IMR-90 (cell line): ENCODE data around the gene PRRC2A. TPM values are rescaled to one million over a fixed set of nuclear protein-coding genes. Genes with fewer than 3 reads are reported as not detected.

Experiments
- ATAC-seq: fragments of 200-7000 bp; cut with Tn5 transposase; 2 replicates; pipeline ENCODE4 v1.9.1; 2020; ENCODE audit warnings: low read depth, mild to moderate bottlenecking, moderate library complexity
- Bru-seq: library from RNA; stranded (reverse); fragments of 400-500 nt; gene quantifications from one replicate; lab custom pipeline; 2021; lab: Mats Ljungman, UMichigan
- BruChase-seq, 2 experiments: library from RNA; stranded (reverse); fragments of 400-500 nt; gene quantifications; one replicate each; lab custom pipeline; 2021; lab: Mats Ljungman, UMichigan
- BruUV-seq: library from RNA; stranded (reverse); fragments of 400-500 nt; replicated peaks from 2 replicates; lab custom pipeline; 2021; lab: Mats Ljungman, UMichigan
- CTCF ChIA-PET: fragments of 300-600 bp; formaldehyde crosslinking; extraction: SDS; loops from one replicate; lab custom pipeline; 2021; ENCODE audit warnings: antibody characterized with exemption; lab: Yijun Ruan, JAX
- POLR2A ChIA-PET: fragments of 300-600 bp; sonication (Branson Sonifier 250); formaldehyde crosslinking; loops from one replicate; lab custom pipeline; 2022; ENCODE audit warnings: antibody characterized with exemption; ENCODE audit not compliant: unreplicated experiment; lab: Charles Lee
- DNase-seq: peaks from one replicate; pipeline ENCODE4 v3.0.0; 2013
- H2AFZ ChIP-seq: replicated peaks from 2 replicates; pipeline ENCODE3; 2013; ENCODE audit warnings: low read length, mild to moderate bottlenecking; ENCODE audit not compliant: poor library complexity
- H2AK5ac ChIP-seq: 2 replicates; pipeline ENCODE4 v1.6.1; 2013; ENCODE audit warnings: low read depth, low read length, inconsistent platforms
- H2AK9ac ChIP-seq: replicated peaks from 2 replicates; pipeline ENCODE3; 2013; ENCODE audit warnings: mild to moderate bottlenecking, low read depth, low read length, moderate library complexity; ENCODE audit not compliant: poor library complexity
- H2BK120ac ChIP-seq: 2 replicates; pipeline ENCODE4 v1.6.1; 2013; ENCODE audit warnings: low read depth, low read length, inconsistent platforms
- H2BK15ac ChIP-seq: 3 replicates; pipeline ENCODE4 v1.6.1; 2013; ENCODE audit warnings: low read depth, low read length, inconsistent platforms
- H2BK20ac ChIP-seq: 2 replicates; pipeline ENCODE4 v1.6.1; 2013; ENCODE audit warnings: low read depth, mild to moderate bottlenecking, inconsistent platforms, low read length, moderate library complexity
- H2BK5ac ChIP-seq: 2 replicates; pipeline ENCODE4 v1.6.1; 2013; ENCODE audit warnings: mild to moderate bottlenecking, low read depth, low read length, inconsistent platforms; ENCODE audit not compliant: poor library complexity, severe bottlenecking
- H3K14ac ChIP-seq: replicated peaks from 2 replicates; pipeline ENCODE4 v1.6.1; 2013; ENCODE audit warnings: low read depth, low read length, inconsistent platforms
- H3K18ac ChIP-seq: 2 replicates; pipeline ENCODE4 v1.6.1; 2013; ENCODE audit warnings: low read depth, low read length, control low read depth
- H3K23ac ChIP-seq: 2 replicates; pipeline ENCODE4 v1.6.1; 2013; ENCODE audit warnings: low read depth, low read length, inconsistent platforms
- H3K27ac ChIP-seq: 2 replicates; pipeline ENCODE4 v1.5.1; 2013; ENCODE audit warnings: mild to moderate bottlenecking, control low read depth, low read length; ENCODE audit not compliant: insufficient read depth
- H3K27me3 ChIP-seq: 2 replicates; pipeline ENCODE4 v1.6.1; 2013; ENCODE audit warnings: low read length; ENCODE audit not compliant: control insufficient read depth, insufficient read depth
- H3K36me3 ChIP-seq: 2 replicates; pipeline ENCODE4 v1.6.1; 2013; ENCODE audit warnings: low read length, mixed read lengths; ENCODE audit not compliant: control insufficient read depth, insufficient read depth
- H3K4ac ChIP-seq: 2 replicates; pipeline ENCODE4 v1.6.1; 2013; ENCODE audit warnings: low read depth, low read length, inconsistent platforms
- H3K4me1 ChIP-seq: 2 replicates; pipeline ENCODE4 v1.6.1; 2013; ENCODE audit warnings: low read length, mixed read lengths; ENCODE audit not compliant: control insufficient read depth, insufficient read depth
- H3K4me2 ChIP-seq: 2 replicates; pipeline ENCODE4 v1.6.1; 2013; ENCODE audit warnings: low read depth, mild to moderate bottlenecking, control low read depth, low read length, moderate library complexity
- H3K4me3 ChIP-seq: 2 replicates; pipeline ENCODE4 v1.5.1; 2013; ENCODE audit warnings: low read depth, mild to moderate bottlenecking, control low read depth, low read length, moderate library complexity; ENCODE audit not compliant: insufficient read depth
- H3K56ac ChIP-seq: 2 replicates; pipeline ENCODE4 v1.6.1; 2013; ENCODE audit warnings: low read length, inconsistent platforms; ENCODE audit not compliant: insufficient read depth; ENCODE audit errors: extremely low read depth
- H3K79me1 ChIP-seq, 2 experiments: 2 replicates each; pipeline ENCODE4 v1.6.1; 2013; ENCODE audit warnings: low read length in 2 of 2, inconsistent platforms in 1 of 2, low read depth in 1 of 2
- H3K9ac ChIP-seq: 2 replicates; pipeline ENCODE4 v1.6.1; 2013; ENCODE audit warnings: low read depth, low read length, control low read depth
- H3K9me1 ChIP-seq: 2 replicates; pipeline ENCODE4 v1.6.1; 2013; ENCODE audit warnings: low read length, inconsistent platforms; ENCODE audit not compliant: insufficient read depth
- H3K9me3 ChIP-seq: 2 replicates; pipeline ENCODE4 v1.6.1; 2013; ENCODE audit warnings: low read length; ENCODE audit not compliant: control insufficient read depth, insufficient read depth
- H4K20me1 ChIP-seq: 2 replicates; pipeline ENCODE4 v1.6.1; 2013; ENCODE audit warnings: low read length, inconsistent platforms; ENCODE audit not compliant: insufficient read depth
- H4K5ac ChIP-seq: 2 replicates; pipeline ENCODE4 v1.6.1; 2013; ENCODE audit warnings: mild to moderate bottlenecking, low read depth, low read length, control low read depth
- H4K8ac ChIP-seq, 2 experiments: 2 replicates each; pipeline ENCODE4 v1.6.1; 2013; ENCODE audit warnings: low read depth in 2 of 2, low read length in 2 of 2, control low read depth in 1 of 2, inconsistent platforms in 1 of 2
- H4K91ac ChIP-seq: 2 replicates; pipeline ENCODE4 v1.6.1; 2013; ENCODE audit warnings: low read depth, low read length, inconsistent platforms; ENCODE audit not compliant: insufficient read depth
- BHLHE40 ChIP-seq: fragments of 150-350 bp; IDR thresholded peaks from 2 replicates; pipeline ENCODE4 v1.6.1; 2016; ENCODE audit warnings: mild to moderate bottlenecking, low read depth, low read length
- CEBPB ChIP-seq: IDR thresholded peaks from 2 replicates; pipeline ENCODE4 v1.6.1; 2012; ENCODE audit warnings: low read depth, low read length, improper control_type of control experiment
- CHD1 ChIP-seq: IDR thresholded peaks from 2 replicates; pipeline ENCODE4 v1.6.1; 2012; ENCODE audit warnings: low read depth, low read length, improper control_type of control experiment
- CTCF ChIP-seq: conservative IDR thresholded peaks from 2 replicates; pipeline ENCODE4 v1.5.1; 2012; ENCODE audit warnings: mild to moderate bottlenecking, low read depth, low read length, improper control_type of control experiment
- FOS ChIP-seq: fragments of 150-350 bp; IDR thresholded peaks from 2 replicates; pipeline ENCODE4 v1.6.1; 2016; ENCODE audit warnings: low read depth, low read length
- MAFK ChIP-seq: IDR thresholded peaks from 2 replicates; pipeline ENCODE4 v1.6.1; 2012; ENCODE audit warnings: low read depth, low read length, improper control_type of control experiment
- MAZ ChIP-seq: IDR thresholded peaks from 2 replicates; pipeline ENCODE4 v1.6.1; 2012; ENCODE audit warnings: low read depth, mild to moderate bottlenecking, low read length, improper control_type of control experiment, moderate library complexity, borderline replicate concordance
- NFE2L2 ChIP-seq: fragments of 150-350 bp; IDR thresholded peaks from 2 replicates; pipeline ENCODE4 v1.6.1; 2016; ENCODE audit warnings: low read depth, mild to moderate bottlenecking, low read length
- POLR2A ChIP-seq: IDR thresholded peaks from 2 replicates; pipeline ENCODE4 v1.6.1; 2012; ENCODE audit warnings: mild to moderate bottlenecking, low read depth, low read length
- RCOR1 ChIP-seq: IDR thresholded peaks from 2 replicates; pipeline ENCODE4 v1.6.1; 2012; ENCODE audit warnings: mild to moderate bottlenecking, low read length, improper control_type of control experiment; ENCODE audit not compliant: insufficient replicate concordance
- RFX5 ChIP-seq: IDR thresholded peaks from 2 replicates; pipeline ENCODE4 v1.8.0; 2012; ENCODE audit warnings: low read depth, mild to moderate bottlenecking, low read length, moderate library complexity
- USF2 ChIP-seq: fragments of 150-350 bp; IDR thresholded peaks from 2 replicates; pipeline ENCODE4 v1.6.1; 2017; ENCODE audit warnings: mild to moderate bottlenecking, antibody characterized with exemption, low read length, low read depth
- WGBS, 2 experiments: methylation state at CpG; one replicate each; pipeline versions ENCODE4 v1.1.5 to v1.1.7; 2013; ENCODE audit warnings: missing lambda C conversion rate in 2 of 2; ENCODE audit not compliant: insufficient read length in 1 of 2; ENCODE audit errors: extremely low coverage in 2 of 2; 5-methylcytosine and 5-hydroxymethylcytosine counted together
- dilution Hi-C: fragments of 300-500 bp; cut with HindIII; formaldehyde crosslinking; loops from one replicate; pipeline ENCODE4 v1.14.3; 2018; ENCODE audit warnings: low sequenced_read_pairs; ENCODE audit not compliant: unreplicated experiment
- in situ Hi-C: fragments of 300-500 bp; cut with MboI; formaldehyde crosslinking; loops from 3 replicates; pipeline ENCODE4 v1.14.3; 2019; ENCODE audit warnings: low sequenced_read_pairs, inconsistent platforms, mixed read lengths
- intact Hi-C: fragments of 100-400 bp; cut with micrococcal nuclease; formaldehyde crosslinking; loops from 2 replicates; pipeline ENCODE4 v1.10.0; 2022
- long read RNA-seq: library from polyadenylated mRNA; unstranded; transcript quantifications from one replicate; pipeline ENCODE4 v2.0.0, GENCODE V29; 2021; ENCODE audit not compliant: unreplicated experiment
- polyA plus RNA-seq, 3 experiments: library from polyadenylated mRNA; depleted of rRNA; stranded (reverse); fragments of >200 nt; gene quantifications; 2 replicates each; pipeline ENCODE4 v1.2.3, GENCODE V29; 2012; ENCODE audit warnings: low replicate concordance in 1 of 3
- total RNA-seq: library from RNA; depleted of rRNA; stranded (reverse); fragments of >200 nt; gene quantifications from 2 replicates; pipeline ENCODE4 v1.2.3, GENCODE V29; 2012; rRNA removed

Gene PRRC2A
- total RNA-seq (7.7 and 8.1 TPM in 2 replicates), polyA plus RNA-seq (2012; rRNA removed) (88.6 and 101 TPM in 2 replicates), Bru-seq, nascent RNA (percentile 95 among the genes with signal in this experiment), BruChase-seq, experiment 1, labeled RNA remaining after a 6-hour chase (percentile 98 among the genes with signal in this experiment), BruChase-seq, experiment 2, labeled RNA remaining after a 2-hour chase (percentile 97 among the genes with signal in this experiment)
- polyA plus RNA-seq (2012; cell fraction: cytosol; rRNA removed), result 46.8 and 73.0 TPM in 2 replicates
- 196 and 327 TPM in 2 replicates for polyA plus RNA-seq (2012; cell fraction: nucleus; rRNA removed; ENCODE audit: low replicate concordance)
- long read RNA-seq, partial matches to known transcripts, result 5 of 7 reads
- long read RNA-seq, other reads (novel, unspliced or antisense), result 1 of 7 reads

- Histone ChIP-seq H3K9me3 (no peaks in the 10 kb centered on the region), H2AFZ (peak within 1 kb of the TSS; percentile 99), H2BK20ac (no peak within 1 kb of the TSS), H3K4me3 (peak within 1 kb of the TSS; percentile 81), H2BK15ac (peak within 1 kb of the TSS; percentile 71; the same call in 2 of the 3 replicates), H3K27ac (peak within 1 kb of the TSS; percentile 99), H3K18ac (peak within 1 kb of the TSS; percentile 78), H3K14ac (peak within 1 kb of the TSS; percentile 100), H3K9ac (peak within 1 kb of the TSS; percentile 100), H4K20me1 (peaks cover 44% of the 10 kb centered on the region), H3K9me1 (peaks cover 6% of the 10 kb centered on the region), H2AK5ac (peak within 1 kb of the TSS; percentile 97), H3K4me2 (peak within 1 kb of the TSS; percentile 98), H3K27me3 (no peaks in the 10 kb centered on the region), H3K36me3 (peaks cover 29% of the 10 kb centered on the region), H2BK120ac (peak within 1 kb of the TSS; percentile 82), H3K79me1 (peaks cover 6 to 38% of the 10 kb centered on the region in 2 experiments), H2BK5ac (peak within 1 kb of the TSS; percentile 98), H3K4me1 (no peaks in the 10 kb centered on the region), H2AK9ac (peak within 1 kb of the TSS; percentile 100), H3K4ac (peak within 1 kb of the TSS; percentile 98), H3K56ac (peak within 1 kb of the TSS; percentile 97), H3K23ac (peak within 1 kb of the TSS; percentile 99), H4K8ac (peak within 1 kb of the TSS; percentile 99), H4K5ac (peak within 1 kb of the TSS; percentile 79), H4K91ac (peak within 1 kb of the TSS; percentile 98)
- POLR2A ChIA-PET, result no interaction called here
- 0% methylated on average over 14 of the region's 67 CpGs; no CpG with 5 or more reads in 1 of the 2 experiments for WGBS, 2 experiments
- CTCF ChIA-PET, result no interaction called here
- TF ChIP-seq FOS (no peak), POLR2A (peak; percentile 91), USF2 (no peak), CHD1 (peak; percentile 78; the same call in 1 of the 2 replicates), NFE2L2 (no peak), MAZ (peak; percentile 99), BHLHE40 (no peak), RFX5 (no peak), MAFK (no peak), RCOR1 (no peak), CEBPB (no peak), CTCF (no peak)
- in situ Hi-C loops, result no loop called here
- peak; percentile 79 for ATAC-seq
- dilution Hi-C loops, result no loop called here
- BruUV-seq, result no TSS peak
- intact Hi-C loops, result loop anchor here (1.0 kb wide), 1 partner anchor 32 kb away; the partner anchor contains the start of gene BAG6
- DNase-seq, result peak; percentile 59
Observed at GRCh38 chr6:31620586-31621319, at the start of gene PRRC2A. PRRC2A (plus strand) TSS chr6:31620715; CDS start chr6:31622790, 2,075 bp downstream.
